Keratinocyte (primary cell): Measurements from ENCODE around the gene STK35. TPM values are rescaled to one million over a fixed set of nuclear protein-coding genes. Genes with fewer than 3 reads are reported as not detected.

Source experiments
- DNase-seq: peaks from one replicate; pipeline ENCODE4 v3.0.0-alpha.2; 2011; ENCODE audit warnings: low read depth, missing footprints, low spot score
- FAIRE-seq: peaks from 2 replicates; lab custom pipeline; 2011; peaks lifted over from hg19 to GRCh38; lab: Jason Lieb, UNC
- H2AFZ ChIP-seq: 2 replicates; pipeline ENCODE4 v1.6.0; 2012; ENCODE audit warnings: low read length, control low read depth, inconsistent platforms; ENCODE audit not compliant: control insufficient read depth
- H3K27ac ChIP-seq: 2 replicates; pipeline ENCODE4 v1.5.1; 2011; ENCODE audit warnings: low read length; ENCODE audit not compliant: control insufficient read depth, insufficient read depth
- H3K27me3 ChIP-seq: 3 replicates; pipeline ENCODE4 v1.6.0; 2011; ENCODE audit warnings: low read length; ENCODE audit not compliant: control insufficient read depth, insufficient read depth; ENCODE audit errors: extremely low read depth
- H3K36me3 ChIP-seq, 2 experiments: 2 replicates in 1 of 2; 3 replicates in 1 of 2; pipeline ENCODE4 v1.5.1; 2011; ENCODE audit warnings: low read length in 2 of 2, mild to moderate bottlenecking in 1 of 2; ENCODE audit not compliant: control insufficient read depth in 2 of 2, insufficient read depth in 2 of 2; ENCODE audit errors: extremely low read depth in 1 of 2
- H3K4me1 ChIP-seq: 3 replicates; pipeline ENCODE4 v1.5.1; 2011; ENCODE audit warnings: low read length; ENCODE audit not compliant: control insufficient read depth, insufficient read depth; ENCODE audit errors: extremely low read depth
- H3K4me2 ChIP-seq: 3 replicates; pipeline ENCODE4 v1.6.0; 2011; ENCODE audit warnings: low read depth, low read length; ENCODE audit not compliant: control insufficient read depth, insufficient read depth; ENCODE audit errors: extremely low read depth
- H3K4me3 ChIP-seq, 3 experiments: fragments of 200-600 bp in 1 of 3; sonication (generic) in 1 of 3; 2 replicates in 2 of 3; 3 replicates in 1 of 3; pipeline ENCODE4 v1.5.1; 2011 to 2016; ENCODE audit warnings: low read length in 3 of 3, mild to moderate bottlenecking in 3 of 3, control low read depth in 2 of 3, inconsistent platforms in 1 of 3, low read depth in 1 of 3, mixed read lengths in 1 of 3, mixed run types in 1 of 3, moderate library complexity in 1 of 3; ENCODE audit not compliant: control insufficient read depth in 2 of 3, insufficient read depth in 2 of 3; ENCODE audit errors: extremely low read depth in 1 of 3
- H3K79me2 ChIP-seq: 2 replicates; pipeline ENCODE4 v1.6.0; 2012; ENCODE audit warnings: low read length; ENCODE audit not compliant: control insufficient read depth, insufficient read depth
- H3K9ac ChIP-seq: 3 replicates; pipeline ENCODE4 v1.6.0; 2011; ENCODE audit warnings: low read length; ENCODE audit not compliant: control insufficient read depth, insufficient read depth; ENCODE audit errors: extremely low read depth
- H3K9me1 ChIP-seq: 3 replicates; pipeline ENCODE4 v1.6.0; 2011; ENCODE audit warnings: low read length; ENCODE audit not compliant: control insufficient read depth, insufficient read depth; ENCODE audit errors: extremely low read depth
- H3K9me3 ChIP-seq: 2 replicates; pipeline ENCODE4 v1.5.1; 2012; ENCODE audit warnings: low read depth, low read length; ENCODE audit not compliant: control insufficient read depth
- H4K20me1 ChIP-seq: 3 replicates; pipeline ENCODE4 v1.6.0; 2011; ENCODE audit warnings: low read length; ENCODE audit not compliant: control insufficient read depth, insufficient read depth; ENCODE audit errors: extremely low read depth
- EZH2 ChIP-seq: IDR thresholded peaks from one replicate; pipeline ENCODE4 v1.6.1; 2012; ENCODE audit warnings: inconsistent platforms, mild to moderate bottlenecking, low read length, moderate library complexity
- dilution Hi-C: fragments of 300-500 bp; cut with MboI; formaldehyde crosslinking; loops from one replicate; pipeline ENCODE4 v1.7.0; 2020; ENCODE audit warnings: low sequenced_read_pairs; ENCODE audit not compliant: extremely low pct_ligation_motif_present
- polyA plus RNA-seq, 5 experiments: library from polyadenylated mRNA; depleted of rRNA in 3 of 5; stranded (reverse) in 3 of 5; stranded (forward) in 1 of 5; unstranded in 1 of 5; fragments of >200 nt; gene quantifications; 1 replicate in 1 of 5; 2 replicates in 3 of 5; 3 replicates in 1 of 5; pipeline versions ENCODE4 v1.2.1 to v1.2.3, GENCODE V29; 2011 to 2012; ENCODE audit warnings: missing spikeins in 2 of 5, low read depth in 1 of 5, low replicate concordance in 1 of 5
- TF ChIP-seq, protein P1 (sequence below), 3 experiments: IDR thresholded peaks in 1 of 3; conservative IDR thresholded peaks in 1 of 3; optimal IDR thresholded peaks in 1 of 3; 2 replicates in 2 of 3; 3 replicates in 1 of 3; pipeline versions ENCODE3 to v1.5.1; 2011; ENCODE audit warnings: low read length in 3 of 3, mild to moderate bottlenecking in 3 of 3, moderate library complexity in 2 of 3, control low read depth in 1 of 3, inconsistent platforms in 1 of 3; ENCODE audit not compliant: insufficient read depth in 2 of 3; ENCODE audit errors: extremely low read depth in 1 of 3

Gene STK35
- polyA plus RNA-seq, 1 donor (not counting 4 experiments of a cell fraction or from before 2014, with no cell fraction given), result 6.5 TPM

DNA sequence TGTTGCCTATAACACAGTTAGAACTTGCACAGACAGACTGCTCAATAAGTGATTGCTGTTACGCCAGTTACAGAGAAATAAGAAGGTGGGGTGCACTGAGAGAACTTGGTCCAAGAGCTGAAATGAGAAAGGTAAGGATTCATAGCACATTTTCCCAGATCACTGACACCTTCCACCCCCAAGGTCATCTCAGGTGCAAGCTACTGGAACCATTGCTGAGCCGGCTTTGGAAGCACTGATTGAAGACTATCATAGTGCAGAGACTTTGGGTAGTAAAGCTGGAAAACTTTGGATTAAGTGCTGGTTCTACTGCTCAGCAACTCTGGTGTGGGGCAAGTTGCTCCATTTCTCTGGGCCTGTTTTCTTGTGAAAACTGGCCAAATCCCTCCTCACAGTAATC is 38.1 kb downstream of the STK35 start:
- Histone ChIP-seq H3K27me3 (no peaks in the 10 kb centered on the region), H3K9me1 (no peaks in the 10 kb centered on the region), H3K9me3 (no peaks in the 10 kb centered on the region), H3K27ac (no peak overlapping the region), H3K4me1 (no peaks in the 10 kb centered on the region), H3K4me2 (no peak overlapping the region), H3K4me3 (no peak overlapping the region), H4K20me1 (peaks cover 12% of the 10 kb centered on the region), H2AFZ (no peak overlapping the region), H3K9ac (no peak overlapping the region), H3K79me2 (peaks cover 60% of the 10 kb centered on the region), H3K36me3 (peaks cover 6 to 9% of the 10 kb centered on the region in 2 experiments)
- DNase-seq, result no peak
- dilution Hi-C loops, result no loop called here
- no peak for TF ChIP-seq EZH2
- TF ChIP-seq, protein P1, sequence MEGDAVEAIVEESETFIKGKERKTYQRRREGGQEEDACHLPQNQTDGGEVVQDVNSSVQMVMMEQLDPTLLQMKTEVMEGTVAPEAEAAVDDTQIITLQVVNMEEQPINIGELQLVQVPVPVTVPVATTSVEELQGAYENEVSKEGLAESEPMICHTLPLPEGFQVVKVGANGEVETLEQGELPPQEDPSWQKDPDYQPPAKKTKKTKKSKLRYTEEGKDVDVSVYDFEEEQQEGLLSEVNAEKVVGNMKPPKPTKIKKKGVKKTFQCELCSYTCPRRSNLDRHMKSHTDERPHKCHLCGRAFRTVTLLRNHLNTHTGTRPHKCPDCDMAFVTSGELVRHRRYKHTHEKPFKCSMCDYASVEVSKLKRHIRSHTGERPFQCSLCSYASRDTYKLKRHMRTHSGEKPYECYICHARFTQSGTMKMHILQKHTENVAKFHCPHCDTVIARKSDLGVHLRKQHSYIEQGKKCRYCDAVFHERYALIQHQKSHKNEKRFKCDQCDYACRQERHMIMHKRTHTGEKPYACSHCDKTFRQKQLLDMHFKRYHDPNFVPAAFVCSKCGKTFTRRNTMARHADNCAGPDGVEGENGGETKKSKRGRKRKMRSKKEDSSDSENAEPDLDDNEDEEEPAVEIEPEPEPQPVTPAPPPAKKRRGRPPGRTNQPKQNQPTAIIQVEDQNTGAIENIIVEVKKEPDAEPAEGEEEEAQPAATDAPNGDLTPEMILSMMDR (optimal IDR thresholded peaks at IDR 0.05 in 1 of 3, IDR thresholded peaks at IDR 0.05 in 1 of 3, conservative IDR thresholded peaks at IDR 0.05 in 1 of 3; ENCODE audit: extremely low read depth in 1 of 3, insufficient read depth in 2 of 3, low read length in 3 of 3), result no peak
- no peak for FAIRE-seq

DNA sequence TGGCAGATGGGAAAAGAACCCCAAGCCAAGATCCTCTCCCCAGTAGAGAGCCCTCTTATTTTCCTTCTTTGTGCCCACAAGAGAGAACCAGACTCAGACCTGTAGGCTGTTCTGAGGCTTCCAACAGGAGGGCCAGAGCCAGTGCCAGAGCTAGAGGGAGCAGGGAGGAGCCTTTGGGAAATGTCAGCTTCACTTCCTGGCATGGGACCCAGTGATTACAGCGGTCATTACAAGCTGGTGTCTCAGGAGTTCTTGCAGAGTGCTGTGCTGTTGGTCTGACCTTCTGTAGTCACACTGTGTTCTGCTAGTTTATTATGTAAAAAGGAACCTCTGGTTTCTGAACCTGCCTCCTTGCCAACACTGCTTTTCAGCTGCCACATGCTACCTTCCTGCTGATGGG is 38.9 kb downstream of the STK35 start:
- no peak for DNase-seq
- dilution Hi-C loops, result no loop called here
- H3K9ac ChIP-seq, result no peak overlapping the region
- peaks cover 12% of the 10 kb centered on the region for H4K20me1 ChIP-seq
- TF ChIP-seq, protein P1 (optimal IDR thresholded peaks at IDR 0.05 in 1 of 3, IDR thresholded peaks at IDR 0.05 in 1 of 3, conservative IDR thresholded peaks at IDR 0.05 in 1 of 3; ENCODE audit: extremely low read depth in 1 of 3, insufficient read depth in 2 of 3, low read length in 3 of 3), result no peak
- TF ChIP-seq EZH2, result no peak
- H3K36me3 ChIP-seq, result peaks cover 12 to 15% of the 10 kb centered on the region in 2 experiments
- no peak overlapping the region for H3K4me2 ChIP-seq
- no peak overlapping the region for H3K4me3 ChIP-seq
- H3K4me1 ChIP-seq, result no peaks in the 10 kb centered on the region
- no peak for FAIRE-seq
- H3K27me3 ChIP-seq, result no peaks in the 10 kb centered on the region
- H3K9me1 ChIP-seq, result no peaks in the 10 kb centered on the region
- H3K9me3 ChIP-seq, result no peaks in the 10 kb centered on the region
- H2AFZ ChIP-seq, result no peak overlapping the region
- H3K79me2 ChIP-seq, result peaks cover 53% of the 10 kb centered on the region
- no peak overlapping the region for H3K27ac ChIP-seq
